HG02571 (cell line): ENCODE data around the gene F8.

Experiments
- ATAC-seq: cut with Tn5 transposase; IDR thresholded peaks from one replicate; pipeline ENCODE4 v1.9.1; 2021; ENCODE audit warnings: mild to moderate bottlenecking, moderate library complexity; ENCODE audit not compliant: unreplicated experiment

F8 gene

DNA sequence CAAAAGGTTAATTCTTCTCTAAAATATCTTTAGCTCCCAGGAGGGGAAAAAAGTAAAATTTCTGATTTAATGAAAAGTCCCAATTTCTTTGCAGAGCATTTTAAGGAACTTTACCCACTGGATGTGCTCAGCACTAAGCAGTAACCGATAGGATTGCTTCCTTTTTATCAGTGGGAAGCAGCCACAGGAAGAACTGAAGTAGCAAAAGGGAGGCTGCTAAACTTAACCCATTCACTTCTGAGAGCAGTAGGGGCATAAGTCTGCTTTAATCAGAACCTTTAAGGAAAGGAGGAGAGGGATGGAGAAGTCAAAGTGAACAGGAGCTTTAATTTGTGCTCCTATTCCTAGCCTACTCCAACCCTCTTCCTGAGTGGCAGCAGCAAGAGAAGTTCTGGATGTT, at the start of gene F8:
F8 (minus strand) TSS at position 139 of the 400 bp plus-strand sequence. CDS start 171 bp downstream, outside the sequence.
- no peak for ATAC-seq

DNA sequence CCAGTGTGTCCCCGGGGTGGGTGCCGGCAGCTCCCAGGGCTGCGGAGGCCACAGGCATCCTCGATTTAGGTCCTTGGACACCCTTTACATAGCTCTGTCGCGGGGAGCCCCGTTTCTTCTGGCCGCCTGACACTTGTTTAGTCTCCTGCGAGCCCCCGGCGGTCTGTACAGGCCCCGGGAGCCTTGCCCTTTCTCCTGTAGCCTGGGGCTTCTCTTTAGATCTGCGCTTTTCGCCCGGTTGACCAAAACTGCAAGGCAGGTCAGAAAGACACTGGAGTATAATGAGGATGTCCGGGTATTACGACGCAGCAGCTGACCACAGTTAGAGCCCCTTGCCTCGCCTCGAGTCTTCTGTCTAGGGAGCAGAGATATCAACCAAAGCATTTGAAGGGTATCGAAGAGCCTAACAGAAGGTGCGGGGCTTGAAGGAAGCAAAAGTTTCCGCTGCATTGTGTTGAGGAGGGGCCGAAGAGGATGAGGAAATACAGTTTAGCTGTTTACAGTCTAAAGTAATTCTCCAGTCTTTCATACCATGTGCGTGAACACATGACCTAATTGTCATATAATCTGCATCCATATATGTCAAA, 49.3 kb upstream of the F8 start:
- no peak for ATAC-seq

DNA sequence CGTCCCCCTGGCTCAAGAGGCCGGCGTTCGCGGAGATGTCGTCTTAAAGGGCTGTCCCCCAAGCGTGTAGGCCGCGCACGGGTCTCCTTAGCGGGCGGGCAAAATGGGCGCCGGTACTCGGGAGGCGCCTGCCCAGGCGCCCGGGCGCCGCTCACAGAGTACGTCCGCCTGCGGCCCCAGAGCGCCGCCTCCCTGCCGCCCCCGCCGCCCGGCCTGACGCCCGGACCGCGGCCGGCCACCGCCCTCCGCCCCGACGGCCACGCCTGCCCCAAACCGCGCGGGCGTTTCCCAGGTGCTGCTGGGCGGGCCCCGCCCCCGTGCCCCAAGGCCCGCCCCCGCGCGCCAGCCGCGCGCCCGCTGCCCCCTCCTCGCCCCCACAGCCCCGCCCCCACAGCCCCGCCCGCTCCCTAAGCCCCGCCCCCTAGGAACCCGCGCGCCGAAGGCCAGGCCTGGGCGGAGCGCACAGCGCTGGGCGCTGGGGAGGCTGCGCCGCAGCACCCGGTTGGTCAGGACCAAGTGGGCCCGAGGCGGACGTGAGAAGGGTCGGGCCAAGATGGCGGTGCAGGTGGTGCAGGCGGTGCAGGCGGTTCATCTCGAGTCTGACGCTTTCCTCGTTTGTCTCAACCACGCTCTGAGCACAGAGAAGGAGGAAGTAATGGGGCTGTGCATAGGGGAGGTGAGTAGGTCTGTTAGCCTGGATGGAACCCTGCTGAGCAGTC, 48.6 kb upstream of the F8 start, which contains the start of the genes BRCC3, CMC4 and MTCP1:
BRCC3 (plus strand) TSS at position 534 of the 719 bp plus-strand sequence; CDS start at position 554, 20 bp downstream.
CMC4 (minus strand) TSS at position 162 of the 719 bp plus-strand sequence. CDS start 7,113 bp downstream, outside the sequence.
MTCP1 (minus strand) TSS at position 162 of the 719 bp plus-strand sequence. CDS start 5,126 bp downstream, outside the sequence.
- ATAC-seq = peak; percentile 88

DNA sequence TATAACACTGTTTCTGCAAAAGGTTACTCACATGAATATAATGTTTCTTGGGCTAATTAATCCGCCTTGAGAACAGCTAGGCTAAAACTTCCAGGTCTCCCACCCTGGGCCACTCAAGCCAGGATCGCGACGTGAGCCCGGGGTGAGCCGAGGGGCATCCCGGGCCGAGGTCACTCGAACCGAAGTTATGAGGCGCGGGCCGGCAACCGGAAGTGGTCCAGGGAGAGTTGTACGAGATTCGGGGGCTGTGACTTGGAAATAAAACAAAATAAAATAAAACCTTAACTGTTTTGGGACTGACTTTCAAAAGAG, 48.1 kb upstream of the F8 start:
- ATAC-seq = peak; percentile 10

DNA sequence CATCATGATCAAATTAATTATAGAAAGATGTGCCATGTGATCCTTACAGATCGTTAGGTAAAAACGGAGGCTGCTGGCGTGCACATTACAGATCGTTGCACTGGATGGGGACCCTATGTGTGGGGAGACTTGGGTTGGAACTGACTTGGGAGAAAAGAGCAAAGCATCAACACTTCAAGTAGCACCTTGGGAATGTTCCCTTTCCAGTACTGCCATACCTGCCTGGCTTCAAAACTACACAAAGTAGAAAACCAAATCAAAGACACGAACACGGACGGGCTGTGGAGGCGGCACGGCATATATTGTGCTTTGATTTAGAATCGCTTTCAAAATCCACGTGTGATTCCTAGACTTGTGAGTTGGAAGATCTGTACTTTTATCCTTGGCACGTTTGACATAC, 47.5 kb upstream of the F8 start:
- no peak for ATAC-seq

DNA sequence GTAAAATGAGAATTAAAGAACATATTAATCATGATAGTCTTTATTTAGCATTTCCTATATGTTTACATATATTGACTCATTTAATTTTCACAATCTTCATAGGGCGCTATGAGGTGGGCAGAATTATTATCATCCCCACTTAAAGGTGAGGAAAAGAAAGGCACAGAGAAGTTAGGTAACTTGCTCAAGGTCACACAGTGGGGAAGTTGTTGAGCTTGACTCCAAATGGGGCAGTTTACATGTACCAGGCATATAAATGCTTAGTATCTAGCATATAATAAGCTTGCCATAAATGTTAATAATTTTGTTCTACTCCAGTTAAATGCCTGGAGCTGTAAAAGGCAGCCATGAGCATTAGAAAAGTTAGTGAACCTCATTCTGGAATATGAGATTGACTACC, 46.9 kb upstream of the F8 start:
- no peak for ATAC-seq

DNA sequence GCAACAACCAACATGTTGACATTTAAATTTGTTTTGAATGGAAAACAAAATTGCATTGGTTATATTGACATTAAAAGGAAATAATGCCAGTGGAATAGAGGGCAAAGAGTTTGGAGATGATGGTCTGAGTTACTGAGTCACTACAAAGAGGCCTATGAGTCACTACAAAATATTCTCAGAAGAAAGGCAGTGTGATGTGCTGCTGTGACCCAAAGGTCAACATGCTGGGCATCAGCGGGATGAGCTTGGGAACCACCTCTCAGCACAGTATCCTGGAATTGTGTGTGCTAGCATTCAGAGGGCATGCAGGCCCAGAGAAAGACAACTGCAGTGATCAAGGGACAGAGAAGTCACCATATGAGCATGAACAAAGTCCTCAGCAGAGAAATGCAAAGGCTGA, 45.6 kb upstream of the F8 start:
- ATAC-seq = no peak

DNA sequence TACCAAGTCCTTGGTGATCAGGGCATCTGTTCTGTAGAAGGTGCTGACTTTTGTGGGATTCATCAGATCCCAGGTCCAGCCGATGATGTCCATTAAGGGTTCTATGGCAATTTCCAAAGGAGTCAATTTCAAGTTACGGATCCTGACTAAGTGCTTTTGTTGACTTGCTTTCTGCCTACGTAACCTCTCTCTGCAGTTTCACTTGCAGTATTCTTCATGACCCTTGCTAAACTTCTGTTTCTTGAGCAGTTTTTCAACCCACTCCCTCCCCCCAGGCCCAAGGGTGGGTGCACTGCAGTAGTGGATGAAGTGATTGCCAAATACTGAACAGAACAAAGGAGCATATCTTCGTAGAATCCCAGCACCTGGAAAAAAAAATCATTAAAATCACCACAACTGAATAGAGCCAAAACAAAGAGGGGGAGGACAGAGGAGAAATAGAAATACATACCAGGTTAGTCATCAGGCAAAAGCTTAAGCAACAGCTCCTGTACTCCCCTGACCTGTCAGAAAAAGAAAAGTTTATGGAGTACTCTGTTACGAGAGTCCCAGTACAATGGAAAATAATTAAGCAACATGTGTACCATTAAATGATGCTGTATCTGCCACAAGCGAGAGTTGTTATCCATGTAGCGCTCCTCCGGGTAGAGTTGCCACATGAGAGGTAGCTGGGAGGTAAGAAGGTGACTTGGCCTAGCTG, 42.7 kb upstream of the F8 start:
- no peak for ATAC-seq

DNA sequence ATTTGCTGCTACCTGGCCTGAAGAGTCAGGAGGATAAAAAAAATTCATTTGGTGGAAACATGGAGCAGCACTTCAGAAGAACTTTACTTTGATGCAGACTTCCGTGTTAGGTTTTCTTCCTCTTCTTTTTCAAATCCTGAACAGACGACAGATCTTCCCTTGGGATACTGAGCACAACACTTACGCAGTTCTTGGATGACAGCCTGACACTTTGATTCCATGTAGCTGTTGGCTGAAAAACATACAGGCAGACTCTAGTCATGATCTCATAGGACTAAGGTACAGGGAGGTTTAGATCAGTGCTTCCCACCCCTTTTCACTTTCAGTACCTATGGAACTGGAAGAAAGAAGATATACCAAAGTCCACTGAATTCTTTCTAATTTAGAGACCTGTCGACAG, 39.2 kb upstream of the F8 start:
- ATAC-seq = no peak

DNA sequence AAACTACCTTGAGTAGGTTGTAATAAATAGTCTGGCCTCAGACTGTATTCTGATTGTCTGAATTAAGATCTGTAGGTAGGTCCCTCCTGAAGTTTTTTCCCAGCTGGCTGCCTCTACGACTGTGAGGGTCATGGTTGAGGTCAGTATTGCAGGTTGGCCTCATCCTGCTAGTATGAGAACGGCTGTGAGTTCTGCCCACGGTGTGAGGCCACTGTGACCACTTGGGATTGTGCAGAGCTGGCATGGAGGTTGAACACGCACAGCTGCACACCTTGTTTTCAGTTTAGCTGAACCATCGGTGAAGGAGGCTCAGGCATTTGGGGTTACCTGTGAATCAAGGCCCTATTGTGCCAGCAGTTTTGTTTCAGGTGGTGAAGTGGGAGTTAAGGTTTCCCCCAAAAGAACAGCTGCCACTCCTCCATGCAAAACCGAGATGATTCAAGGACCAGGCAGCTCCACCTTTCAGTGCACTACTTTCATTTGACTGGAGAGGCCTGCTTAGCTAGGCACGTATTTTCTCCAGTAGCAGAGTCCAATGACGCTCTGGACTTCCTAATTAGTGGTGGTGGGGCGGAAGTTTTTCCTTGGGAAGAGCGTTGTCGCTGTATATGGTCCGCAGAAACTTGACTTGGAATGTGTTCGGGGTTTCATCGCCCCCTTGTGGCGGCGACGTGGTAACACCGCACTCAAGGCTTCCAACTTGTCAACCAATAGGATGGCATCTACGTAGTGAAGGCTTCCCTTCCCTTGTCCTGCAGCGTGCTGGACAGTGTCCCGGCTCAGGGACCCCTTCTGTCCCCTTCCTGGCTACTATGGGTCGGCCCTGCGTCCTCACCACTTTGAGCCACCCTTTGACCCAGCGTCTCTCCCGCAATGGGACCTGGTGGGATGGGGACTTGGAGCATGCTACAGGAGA, 34.6 kb upstream of the F8 start:
- peak; percentile 73 for ATAC-seq

DNA sequence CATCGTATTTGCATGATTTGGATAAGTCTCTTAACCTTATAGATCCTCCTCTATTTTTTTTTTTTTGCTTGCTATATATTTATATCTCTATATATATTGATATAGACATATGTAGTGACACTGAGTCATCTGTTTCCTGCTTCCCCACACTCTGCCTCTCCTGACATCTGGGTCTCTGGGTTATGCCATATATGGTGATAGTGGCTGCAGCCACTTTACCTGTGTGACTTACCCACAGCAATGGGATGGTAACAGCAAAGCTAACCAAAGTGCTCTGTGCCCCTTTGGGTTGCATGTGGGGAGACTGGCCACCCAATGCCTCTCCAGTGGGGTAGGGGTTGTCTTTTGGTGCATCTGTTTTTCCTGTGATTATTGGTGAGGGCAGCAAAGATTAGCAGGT, 33.9 kb upstream of the F8 start:
- ATAC-seq = no peak

DNA sequence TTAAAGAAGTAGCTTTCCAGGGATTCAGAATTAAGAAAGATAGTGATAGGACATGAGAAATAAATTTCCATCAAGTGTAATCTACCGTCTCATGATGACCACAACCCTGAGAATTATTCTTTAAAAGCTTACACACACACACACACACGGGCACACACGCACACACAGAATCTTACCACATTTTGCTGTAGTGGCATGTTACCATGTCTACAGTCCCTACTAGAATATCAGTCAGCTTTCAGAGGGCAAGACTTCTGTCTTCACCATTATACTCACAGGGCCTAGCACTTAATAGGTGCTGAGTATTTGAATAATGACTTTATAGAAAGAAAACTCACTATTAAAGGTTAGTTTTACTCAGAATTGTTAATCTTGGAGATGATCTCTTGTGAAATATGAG, 33.0 kb upstream of the F8 start:
- ATAC-seq = no peak

DNA sequence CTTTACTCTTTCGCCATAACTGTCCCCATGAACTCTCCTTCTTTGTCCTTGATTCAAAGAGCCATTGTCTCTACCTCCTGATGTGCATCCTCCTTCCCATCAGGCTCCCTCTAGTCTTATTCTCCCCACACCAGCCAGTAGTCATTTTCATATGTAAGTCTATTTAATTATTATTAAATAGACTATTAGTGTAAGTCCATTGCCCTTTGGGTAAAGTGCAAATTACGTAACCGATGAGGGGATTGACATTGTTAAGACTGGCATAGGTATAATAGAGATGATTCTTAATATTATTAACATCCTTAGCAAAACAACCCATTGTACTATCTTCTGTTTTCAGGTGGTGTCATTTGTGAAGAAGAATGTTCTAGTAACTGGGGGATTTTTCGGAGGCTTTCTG, 31.7 kb upstream of the F8 start:
- no peak for ATAC-seq

DNA sequence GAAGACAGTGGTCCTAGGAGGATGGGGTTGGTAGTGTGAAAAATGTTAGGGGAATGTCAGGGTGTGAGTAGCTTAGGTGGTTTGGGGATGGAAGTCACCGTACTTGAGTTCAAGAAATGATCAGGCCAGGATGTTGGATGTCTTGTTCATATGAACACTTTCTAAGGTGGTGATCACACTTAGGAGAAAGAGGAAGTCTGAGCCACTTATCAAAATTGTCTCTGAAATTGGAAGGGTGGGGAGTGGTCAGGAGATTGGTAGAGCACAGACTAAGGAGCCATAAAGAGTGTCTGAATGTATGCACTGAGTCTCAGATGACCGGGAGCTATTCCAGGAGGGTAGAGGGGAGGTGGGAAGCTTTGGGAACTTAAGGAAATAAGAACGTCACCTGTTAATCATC, 31.1 kb upstream of the F8 start:
- ATAC-seq = no peak

DNA sequence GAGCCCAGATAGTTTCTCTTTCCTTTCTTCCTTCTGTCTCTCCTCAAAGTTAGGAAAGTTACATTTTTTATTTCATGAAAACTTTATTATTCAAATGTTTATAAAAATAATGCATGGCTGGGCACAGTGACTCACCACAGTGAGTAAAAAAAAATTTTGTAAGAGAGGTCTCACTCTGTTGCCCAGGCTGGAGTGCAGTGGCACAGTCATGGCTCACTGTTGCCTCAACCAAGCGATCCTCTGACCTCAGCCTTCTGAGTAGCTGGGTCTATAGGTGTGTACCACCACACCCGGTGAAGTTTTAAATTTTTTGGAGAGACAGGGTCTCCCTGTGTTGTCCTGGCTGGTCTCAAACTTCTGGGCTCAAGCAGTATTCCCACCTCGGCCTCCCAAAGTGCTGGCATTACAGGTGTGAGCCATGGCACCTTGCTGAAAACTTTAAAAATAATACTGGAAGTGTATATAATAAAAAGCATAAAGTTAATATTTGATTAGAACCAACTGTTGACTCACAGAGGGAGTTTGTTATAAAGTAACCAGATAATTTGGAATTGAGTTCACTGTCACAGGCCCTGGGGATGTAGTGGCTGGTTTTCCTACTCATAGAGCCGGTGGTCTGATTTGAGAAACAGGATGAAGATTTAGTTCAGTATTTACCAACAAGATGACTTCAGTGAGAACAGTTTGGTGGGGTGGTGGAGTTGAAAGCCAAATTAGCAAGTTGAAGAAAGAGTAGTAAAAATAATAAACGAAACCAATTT, 30.4 kb upstream of the F8 start:
- no peak for ATAC-seq

DNA sequence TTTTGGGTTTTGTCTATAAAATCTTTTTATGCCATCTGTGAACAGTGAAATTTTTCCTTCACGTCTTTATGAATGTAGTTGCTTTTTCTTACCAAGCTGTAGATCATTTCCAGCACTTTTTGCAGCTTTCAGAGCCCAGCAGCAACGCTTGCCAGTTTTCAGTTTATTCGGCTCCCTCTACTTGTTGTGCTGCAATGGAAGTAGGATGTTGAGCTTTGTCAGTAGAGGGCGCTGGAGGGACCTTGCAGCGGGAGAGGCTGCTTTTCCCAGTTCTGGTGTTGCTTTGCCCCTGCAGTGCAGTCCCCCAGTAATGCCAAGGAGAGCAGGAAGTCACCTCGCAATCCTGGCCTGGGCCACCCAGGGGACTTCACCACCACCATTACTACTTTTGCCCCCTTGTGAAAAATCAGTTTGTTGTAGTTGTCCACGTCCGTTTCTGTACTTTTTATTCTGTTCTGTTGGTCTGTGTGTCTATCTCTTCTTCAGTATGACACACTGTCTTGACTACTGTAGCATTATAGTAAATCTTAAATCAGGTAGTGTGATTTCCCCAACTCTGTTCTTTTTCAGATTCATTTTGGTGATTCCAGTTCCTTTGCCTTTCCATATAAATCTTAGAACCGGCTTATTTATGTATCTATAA, 26.6 kb upstream of the F8 start:
- no peak for ATAC-seq

DNA sequence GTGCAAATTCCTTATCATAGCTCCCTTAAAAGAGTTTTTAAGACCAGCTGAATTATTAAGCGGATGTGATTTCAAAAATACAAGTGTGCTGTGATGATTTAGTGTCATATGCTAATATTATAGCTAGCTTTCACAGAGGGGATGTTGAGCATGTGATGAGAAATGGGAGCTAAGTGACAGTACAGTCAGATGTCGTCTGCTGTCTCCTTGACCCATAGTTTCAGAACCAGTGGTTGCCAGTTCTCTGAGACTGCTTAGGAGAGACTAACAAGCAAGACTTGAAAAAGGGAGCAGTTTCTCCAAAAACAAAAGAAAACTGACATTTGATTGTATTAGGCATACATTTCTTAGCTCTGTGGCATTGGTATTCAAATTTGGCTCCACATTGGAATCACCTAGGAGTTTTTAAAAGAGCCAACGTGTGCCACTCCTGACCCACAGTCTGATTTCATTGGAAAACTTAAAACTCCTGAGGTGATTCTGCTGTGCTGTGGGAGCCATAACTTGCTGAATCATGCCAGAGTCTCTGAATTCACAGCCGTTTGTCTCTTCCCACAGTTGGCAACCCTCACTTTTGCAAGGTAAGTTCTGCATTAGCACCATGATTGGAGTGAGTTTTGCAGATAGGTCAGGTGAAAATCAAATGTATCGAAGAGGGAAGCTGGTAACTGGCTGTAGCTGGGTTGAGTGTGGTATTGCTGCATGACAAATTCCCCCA, 24.4 kb upstream of the F8 start:
- ATAC-seq = no peak

DNA sequence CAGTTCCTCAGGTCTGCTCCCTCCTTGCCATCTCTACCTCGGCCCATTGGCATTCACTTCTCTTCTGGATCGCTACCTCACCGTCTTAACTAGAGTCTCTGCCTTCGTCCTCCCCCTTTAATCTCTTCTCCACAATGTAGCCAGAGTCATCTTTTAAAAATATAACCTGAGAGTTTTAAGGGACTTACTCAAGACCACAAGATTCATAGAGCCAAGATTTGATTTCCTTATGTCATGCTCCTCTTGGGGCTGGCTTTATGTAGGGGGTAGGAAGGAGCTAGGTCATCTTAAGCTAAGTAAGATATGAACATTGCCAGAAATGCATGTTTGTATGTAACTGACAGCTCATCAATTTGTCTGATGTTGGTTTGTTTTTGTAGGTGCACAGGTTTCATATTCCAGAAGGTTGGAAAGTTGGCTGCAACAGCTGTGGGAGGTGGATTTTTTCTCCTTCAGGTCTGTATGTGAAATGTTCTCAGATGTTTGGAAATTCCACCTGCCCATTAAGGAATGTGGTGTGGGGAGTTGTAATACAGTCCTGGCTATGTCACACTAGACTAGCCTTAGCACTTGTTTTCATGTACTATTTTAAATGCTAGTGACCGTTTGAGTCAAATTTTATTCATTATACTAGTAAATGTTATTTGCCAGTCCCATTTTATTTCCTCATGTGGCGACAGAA, 23.7 kb upstream of the F8 start:
- no peak for ATAC-seq

DNA sequence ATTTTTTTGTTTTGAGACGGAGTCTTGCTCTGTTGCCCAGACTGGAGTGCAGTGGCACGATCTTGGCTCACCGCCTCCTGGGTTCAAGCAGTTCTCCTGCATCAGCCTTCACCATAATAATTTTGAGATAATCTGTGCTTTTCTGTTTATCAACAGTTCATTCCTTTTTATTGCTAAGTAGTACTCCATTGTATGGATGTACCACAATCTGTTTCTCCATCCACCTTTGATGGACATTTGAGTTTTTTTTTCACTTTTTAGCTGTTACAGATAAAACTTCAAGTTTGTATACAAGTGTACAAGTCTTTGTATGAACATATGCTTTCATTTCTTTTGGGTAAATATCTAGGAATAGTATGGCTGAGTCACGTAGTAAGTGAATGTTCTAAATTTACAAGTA, 13.2 kb upstream of the F8 start:
- ATAC-seq = no peak
